Cardiac fibroblast (primary cell): ENCODE data around the gene SH3RF3.
A peak's percentile ranks its signal among the peaks of the same experiment; 100 is the strongest.

ENCODE experiments used
- DNase-seq, 2 donors: peaks; one replicate each; pipeline versions ENCODE4 v3.0.0 to v3.0.0-alpha.2; 2010; ENCODE audit warnings: low read depth in 2 of 2
- H3K4me3 ChIP-seq, 2 donors: replicated peaks in 1 of 2; 1 replicate in 1 of 2; 2 replicates in 1 of 2; pipeline ENCODE4 v1.5.1; 2011; ENCODE audit warnings: low read depth in 2 of 2, low read length in 2 of 2, mild to moderate bottlenecking in 2 of 2, moderate library complexity in 1 of 2
- CTCF ChIP-seq: IDR thresholded peaks from one replicate; pipeline ENCODE4 v1.5.1; 2011; ENCODE audit warnings: low read depth, mild to moderate bottlenecking, low read length, inconsistent platforms

SH3RF3 gene

DNA sequence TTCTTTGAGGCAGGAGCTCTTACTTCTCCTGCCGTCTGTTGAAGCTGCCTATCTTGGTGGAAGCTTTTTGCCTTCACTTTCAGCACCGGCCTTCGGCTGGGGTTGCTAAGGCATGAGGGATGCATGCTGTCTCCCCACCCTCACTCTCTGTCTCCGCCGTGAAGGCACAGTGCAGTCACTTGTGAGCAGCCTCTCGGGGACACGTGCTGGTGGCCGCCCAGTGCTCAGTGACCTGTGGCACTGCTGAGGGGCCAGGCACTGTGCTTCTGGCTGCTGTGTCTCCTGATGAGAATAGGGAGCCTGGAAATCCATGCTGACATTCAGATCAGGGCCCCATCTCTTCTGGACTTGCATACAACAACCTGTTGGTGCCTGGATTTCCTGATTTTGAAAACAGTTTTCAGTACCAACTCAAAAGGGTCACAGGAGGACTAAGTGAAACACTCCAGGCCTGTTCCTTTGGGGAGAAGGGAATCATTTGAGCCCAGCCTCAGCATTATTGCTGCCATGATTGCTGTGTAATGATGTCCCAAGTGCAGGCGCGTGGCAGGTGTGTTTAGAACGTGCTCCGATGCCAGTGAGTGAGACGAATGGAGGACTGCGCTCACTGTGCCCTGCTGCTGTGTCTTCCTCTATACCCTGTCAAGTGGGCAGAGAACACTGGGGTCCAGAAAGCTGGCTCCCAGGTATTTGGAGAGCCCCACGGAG is 266.6 kb downstream of the SH3RF3 start:
- no peak overlapping the region for H3K4me3 ChIP-seq
- no peak for TF ChIP-seq CTCF
- DNase-seq: no peak

DNA sequence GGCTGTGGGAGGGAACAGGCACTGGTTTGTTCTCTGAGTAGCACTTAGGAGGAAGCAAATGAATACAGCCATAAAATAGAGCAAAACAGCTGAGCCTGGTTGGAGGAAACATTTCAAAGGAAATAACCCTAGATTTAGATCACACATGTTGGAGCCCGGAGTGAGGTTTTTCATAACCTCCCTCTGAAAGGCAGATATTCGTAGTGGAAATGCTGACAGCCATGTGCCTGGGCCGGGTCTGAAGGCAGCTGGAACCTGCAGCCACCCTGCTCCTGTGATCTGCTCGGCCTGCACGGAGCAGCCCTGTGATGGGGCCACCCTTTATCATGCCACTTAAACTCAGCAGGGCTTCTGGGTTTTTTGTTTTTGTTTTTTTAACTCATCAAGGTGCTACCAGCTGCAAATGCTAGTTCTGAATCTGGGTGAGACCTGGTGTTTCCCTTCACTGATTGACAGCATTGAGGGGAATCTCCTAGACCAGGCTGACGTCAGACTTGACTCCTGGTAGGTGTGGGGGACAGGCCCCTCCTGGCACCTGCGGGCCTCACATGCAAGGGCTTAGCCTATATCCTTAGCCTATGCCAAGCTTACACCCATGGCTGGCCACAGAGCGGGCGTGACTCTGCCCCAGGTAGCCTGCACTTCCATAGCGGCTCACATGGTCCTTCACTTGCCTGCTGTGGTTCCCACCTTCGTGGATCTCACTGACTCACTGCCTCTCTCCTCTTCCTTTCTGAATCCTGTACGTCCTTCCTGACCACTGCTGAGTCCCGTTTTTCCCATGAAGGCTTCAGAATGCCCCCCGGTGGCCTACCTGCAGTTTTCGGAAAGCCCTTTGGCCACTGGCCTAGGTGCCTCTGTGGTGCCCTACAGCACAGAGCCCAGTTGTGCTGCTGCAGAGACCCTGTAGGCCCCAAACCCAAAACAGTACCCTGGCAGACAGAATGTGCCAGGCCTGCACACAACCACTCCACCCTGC is 267.5 kb downstream of the SH3RF3 start:
- H3K4me3 ChIP-seq: no peak overlapping the region
- peak; percentile 12 to 19 for DNase-seq
- TF ChIP-seq CTCF: no peak

DNA sequence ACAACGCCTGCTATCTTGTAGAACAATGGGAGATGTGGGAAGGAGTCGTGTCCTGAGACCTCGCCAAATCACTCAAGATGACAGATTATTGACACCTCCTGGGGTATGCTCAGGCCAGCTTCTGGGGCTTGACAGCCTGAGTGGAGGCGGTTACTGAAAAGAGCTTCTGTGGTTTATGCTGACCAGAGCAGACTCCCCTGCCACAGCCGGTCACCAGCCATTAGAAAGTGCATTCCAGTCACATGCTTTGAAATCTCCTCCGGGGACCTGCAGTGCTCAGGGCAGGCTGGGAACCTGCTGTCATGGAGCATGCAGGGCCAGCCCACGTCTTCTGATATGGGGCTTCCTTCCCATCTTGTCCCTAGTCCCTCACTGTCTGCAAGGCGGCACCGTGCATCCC is 268.9 kb downstream of the SH3RF3 start:
- no peak for TF ChIP-seq CTCF

DNA sequence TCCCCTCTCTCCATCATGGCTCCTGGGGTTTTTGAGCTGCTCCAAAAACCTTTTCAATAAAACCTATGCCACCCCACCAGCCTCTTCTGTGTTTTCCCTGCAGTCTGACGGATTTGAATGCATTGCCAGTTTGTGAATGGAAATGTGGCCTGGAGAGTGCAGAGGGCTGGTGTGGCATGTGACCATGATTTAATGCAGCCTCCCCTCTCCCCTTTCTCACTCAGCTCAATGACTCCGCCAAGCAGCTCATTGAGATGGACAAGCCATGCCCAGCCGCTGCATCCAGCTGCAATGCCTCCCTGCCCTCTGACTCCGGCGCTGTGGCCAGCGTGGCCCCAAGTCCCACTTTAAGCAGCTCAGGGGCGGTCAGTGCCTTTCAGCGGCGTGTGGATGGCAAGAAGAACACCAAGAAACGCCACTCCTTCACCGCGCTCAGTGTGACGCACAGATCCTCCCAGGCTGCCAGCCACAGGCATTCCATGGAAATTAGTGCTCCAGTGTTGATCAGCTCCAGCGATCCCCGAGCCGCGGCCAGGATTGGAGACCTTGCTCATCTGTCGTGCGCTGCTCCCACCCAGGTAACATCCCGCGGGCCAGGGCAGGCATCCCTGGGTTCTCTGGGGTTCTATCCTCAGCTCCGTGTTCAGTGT is 269.5 kb downstream of the SH3RF3 start:
- no peak for TF ChIP-seq CTCF
- no peak overlapping the region for H3K4me3 ChIP-seq
- no peak for DNase-seq

More for the DNA sequence above, 268.9 kb downstream of the SH3RF3 start:
- DNase-seq: no peak
- H3K4me3 ChIP-seq: no peak overlapping the region

- peak in 1 of 2 donors; percentile 40 for DNase-seq
- H3K4me3 ChIP-seq: no peak overlapping the region
- TF ChIP-seq CTCF: no peak
These were observed 270.1 kb downstream of the SH3RF3 start for GRCh38 chr2:109399066-109399465.

DNA sequence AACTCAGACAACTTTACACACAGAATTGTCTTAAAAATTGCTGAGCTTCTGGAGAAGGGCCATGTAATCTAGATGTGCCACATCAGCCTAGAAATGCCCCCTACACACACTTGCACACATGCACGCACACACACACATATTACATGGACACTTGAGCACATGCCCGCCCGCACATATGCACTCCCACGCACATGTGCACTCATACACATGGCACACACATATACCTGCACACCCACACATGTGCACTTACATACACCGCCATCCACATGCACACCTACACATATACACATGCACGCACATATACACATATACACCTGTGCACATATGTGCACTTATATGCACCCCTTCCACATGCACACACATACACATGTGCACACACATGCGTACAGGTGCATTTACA is 271.1 kb downstream of the SH3RF3 start:
- no peak for TF ChIP-seq CTCF
- no peak overlapping the region for H3K4me3 ChIP-seq
- DNase-seq: no peak
